ENCODE results near the gene GASK1B.

GASK1B gene

GRCh38 chr4:158134222-158134621, 38.6 kb downstream of the GASK1B start:
- no peak for DNase-seq

GRCh38 chr4:158133551-158133950, 39.3 kb downstream of the GASK1B start:
- no peak for DNase-seq

DNA sequence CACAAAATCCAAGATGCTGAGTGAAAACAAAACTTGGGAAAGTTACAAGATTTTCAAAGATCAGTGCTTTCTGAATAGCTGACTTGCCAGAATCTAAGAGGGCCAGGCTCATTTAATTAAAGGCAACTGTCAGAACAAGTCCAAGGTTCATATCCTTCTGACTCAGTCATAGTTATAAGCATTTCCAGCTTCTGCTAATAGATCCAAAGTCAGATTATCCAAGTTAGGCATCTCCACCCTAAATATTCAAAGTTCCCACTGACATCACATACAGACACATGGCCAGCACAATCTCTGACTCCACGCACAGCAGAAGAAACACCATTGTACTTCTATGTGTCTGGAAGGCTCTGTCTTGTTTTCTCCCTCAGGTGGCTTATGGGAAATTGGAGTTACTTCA, 41.8 kb downstream of the GASK1B start:
- no peak for DNase-seq

DNA sequence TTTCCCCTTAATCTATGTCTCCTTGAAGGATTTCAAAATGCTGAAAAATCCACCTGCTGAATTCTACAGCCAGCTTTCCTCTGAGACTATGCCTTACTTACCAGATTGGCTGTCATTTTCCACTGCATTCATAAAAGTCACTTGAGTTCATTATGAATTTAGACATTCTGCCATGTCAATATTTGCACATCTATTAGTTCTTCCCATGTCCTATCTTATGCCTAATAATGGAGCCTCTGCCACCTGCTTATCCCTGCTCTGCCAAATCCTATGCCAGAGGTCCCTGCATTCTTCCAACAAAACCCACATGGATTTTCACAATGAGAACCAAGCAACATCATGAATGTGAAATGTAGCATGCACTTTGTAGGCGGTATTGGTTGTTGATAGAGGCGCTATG, 42.6 kb downstream of the GASK1B start:
- no peak for DNase-seq

DNA sequence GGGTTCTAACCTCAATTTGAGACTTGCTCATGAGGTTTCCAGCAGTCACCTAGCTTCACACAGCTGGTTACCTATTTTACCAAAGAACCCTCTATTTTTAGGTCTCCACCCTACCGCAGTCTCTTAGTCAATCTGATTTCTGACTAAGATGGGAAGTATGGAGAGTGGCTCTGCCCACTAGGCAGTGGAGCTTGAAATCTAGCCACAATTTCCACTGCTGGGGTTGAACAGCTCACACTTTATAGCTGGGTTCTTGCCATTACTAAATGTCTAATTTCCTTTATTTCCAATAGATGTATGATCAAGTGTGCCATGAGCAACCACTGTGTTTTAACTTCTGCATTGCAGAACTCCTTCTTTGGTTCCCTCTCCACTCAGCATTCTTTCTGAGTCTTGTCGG, 43.1 kb downstream of the GASK1B start:
- DNase-seq: no peak

- no peak for DNase-seq
Measured at GRCh38 chr4:158128540-158128939, 44.3 kb downstream of the GASK1B start.

GRCh38 chr4:158125310-158125709, 47.5 kb downstream of the GASK1B start:
- DNase-seq: no peak

Measured in retina (tissue), 1 donor.